ENCODE data around the gene NBDY.
"Not testable (repeated sequence)": the region's sequence is repeated elsewhere in the genome, so short reads cannot be mapped to it uniquely, and the experiment has no call there.

Gene NBDY

GRCh38 chrX:56764975-56765791, 36.1 kb downstream of the NBDY start:
- no peak for DNase-seq

DNA sequence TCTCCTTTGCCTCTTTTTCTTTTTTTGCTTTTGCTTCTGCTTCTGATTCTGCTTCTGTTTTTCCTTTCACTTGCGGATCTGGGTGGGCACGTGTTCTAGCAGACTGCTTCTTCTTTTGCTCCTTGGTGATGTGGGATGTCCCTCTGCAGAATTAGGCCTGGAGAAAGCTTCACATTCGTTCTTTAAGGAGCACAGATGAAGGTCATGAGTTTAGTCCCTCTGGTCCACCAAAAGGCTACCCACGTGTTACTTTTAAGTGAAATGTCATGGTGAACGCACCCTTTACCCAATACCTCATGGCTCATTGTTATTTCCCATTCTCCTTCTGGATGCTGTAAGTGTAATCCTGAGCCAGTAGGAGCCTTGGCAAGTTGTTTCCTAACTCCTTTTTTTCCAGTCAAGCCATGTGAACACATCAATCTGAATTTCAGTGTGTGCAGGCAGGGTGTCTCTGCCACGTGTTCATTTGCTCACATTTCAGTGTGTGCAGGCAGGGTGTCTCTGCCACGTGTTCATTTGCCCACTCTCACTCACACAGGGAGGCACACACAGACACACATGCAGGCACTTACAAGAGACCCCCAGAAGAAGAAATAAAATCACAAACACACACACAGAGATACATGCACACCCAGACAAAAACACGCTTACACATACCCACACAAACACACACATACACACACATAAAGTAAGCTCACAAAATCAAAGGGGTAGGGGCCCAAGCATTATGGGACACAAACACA, 36.9 kb downstream of the NBDY start:
- DNase-seq: no peak

DNA sequence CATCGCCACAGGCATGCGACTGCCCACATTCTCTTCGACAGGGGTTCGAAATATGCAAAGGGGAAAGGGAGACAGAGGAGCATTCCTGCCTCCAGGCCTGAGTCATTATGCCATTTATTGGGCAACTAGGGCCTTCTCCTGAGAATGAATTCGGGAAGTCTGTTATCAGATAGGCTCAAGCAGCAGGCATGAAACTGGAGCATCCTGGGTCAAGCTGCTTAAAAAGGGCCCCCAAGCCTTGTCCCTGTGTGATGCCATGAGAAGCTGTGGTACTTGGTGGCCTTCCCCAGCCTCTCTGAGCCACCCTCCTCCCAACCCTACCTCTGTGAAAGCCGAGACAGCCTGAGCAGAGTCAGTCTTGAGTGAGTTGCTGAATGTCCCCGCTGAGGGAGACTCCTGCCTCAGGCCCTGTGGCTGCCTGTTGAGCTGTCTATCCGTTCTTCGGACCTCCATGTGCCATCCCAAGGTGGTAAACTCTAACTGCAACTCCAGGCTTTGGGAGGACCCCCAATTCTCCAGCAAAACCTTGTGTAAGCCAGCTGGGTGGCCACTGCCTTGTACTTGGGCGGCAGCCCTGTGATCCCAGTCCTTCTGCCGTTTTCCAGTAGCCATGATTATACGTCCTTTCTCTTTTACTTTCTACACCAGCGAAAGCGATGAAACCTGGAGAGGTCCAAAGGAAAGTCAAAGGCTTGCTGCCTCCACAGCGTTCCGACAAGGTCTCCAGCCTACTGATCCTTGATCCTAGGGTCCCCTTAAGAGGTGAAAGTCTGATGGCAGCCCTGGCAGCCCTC, 37.7 kb downstream of the NBDY start:
- DNase-seq: no peak

DNA sequence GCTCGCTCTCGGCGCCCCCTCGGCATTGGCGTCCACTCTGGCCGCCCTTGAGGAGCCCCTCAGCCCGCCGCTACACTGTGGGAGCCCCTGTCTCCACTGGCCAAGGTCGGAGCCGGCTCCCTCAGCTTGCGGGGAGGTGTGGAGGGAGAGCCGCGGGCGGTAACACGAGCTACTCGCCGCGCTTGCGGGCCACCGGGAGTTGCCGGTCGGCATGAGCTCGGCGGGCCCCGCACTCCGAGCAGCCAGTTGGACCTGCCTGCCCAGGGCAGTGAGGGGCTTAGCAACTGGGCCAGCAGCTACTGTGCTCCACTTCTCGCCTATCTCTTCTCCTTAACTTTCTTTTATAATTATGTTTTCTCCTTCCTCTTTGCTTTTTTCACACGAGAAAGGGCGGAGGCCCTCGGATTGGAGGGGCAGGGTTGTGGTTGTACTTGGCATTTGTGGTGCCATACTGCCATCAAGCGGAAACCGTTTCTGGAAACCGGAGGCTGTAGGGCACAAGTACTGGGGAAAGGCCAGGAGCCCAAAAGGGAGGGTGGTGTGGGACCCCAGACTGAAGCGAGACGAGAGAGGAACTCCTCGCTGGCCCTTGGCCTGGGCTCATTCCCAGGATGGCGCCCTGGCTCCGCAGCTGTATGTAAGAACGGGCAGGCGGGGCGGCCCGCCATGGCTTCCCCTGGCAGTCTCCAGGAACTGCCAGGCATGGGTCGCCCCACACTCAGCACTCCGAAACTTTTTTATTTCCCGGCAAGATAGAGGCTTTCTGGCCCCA, 38.5 kb downstream of the NBDY start:
- DNase-seq: not testable (repeated sequence)

DNA sequence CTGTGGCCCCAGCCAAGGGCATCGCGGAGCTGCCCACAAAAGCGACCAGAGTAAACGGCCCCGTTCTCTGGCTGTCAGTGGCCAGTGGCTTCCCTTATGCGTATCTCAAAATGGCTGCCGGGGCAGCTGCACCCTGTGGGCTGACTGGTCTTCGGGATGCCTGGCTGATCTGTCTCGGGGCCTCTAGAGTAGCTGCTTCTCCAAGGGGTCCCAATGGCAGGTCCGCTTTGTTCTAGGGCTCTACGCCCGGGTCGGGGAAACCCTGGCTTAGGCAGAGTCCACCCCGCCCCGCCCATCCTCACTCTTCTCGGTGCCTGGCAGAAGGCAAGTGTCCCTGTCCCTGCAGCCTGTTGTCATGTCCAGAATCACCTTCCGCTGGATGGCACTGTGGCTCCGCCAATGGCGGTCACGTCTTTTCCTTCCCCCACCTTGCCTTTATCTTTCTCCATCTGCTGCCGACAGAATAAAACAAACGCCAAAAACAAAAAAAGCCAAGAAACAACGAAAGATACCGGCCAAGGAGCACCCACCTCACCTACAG, 39.1 kb downstream of the NBDY start:
- DNase-seq: not testable (repeated sequence)

DNA sequence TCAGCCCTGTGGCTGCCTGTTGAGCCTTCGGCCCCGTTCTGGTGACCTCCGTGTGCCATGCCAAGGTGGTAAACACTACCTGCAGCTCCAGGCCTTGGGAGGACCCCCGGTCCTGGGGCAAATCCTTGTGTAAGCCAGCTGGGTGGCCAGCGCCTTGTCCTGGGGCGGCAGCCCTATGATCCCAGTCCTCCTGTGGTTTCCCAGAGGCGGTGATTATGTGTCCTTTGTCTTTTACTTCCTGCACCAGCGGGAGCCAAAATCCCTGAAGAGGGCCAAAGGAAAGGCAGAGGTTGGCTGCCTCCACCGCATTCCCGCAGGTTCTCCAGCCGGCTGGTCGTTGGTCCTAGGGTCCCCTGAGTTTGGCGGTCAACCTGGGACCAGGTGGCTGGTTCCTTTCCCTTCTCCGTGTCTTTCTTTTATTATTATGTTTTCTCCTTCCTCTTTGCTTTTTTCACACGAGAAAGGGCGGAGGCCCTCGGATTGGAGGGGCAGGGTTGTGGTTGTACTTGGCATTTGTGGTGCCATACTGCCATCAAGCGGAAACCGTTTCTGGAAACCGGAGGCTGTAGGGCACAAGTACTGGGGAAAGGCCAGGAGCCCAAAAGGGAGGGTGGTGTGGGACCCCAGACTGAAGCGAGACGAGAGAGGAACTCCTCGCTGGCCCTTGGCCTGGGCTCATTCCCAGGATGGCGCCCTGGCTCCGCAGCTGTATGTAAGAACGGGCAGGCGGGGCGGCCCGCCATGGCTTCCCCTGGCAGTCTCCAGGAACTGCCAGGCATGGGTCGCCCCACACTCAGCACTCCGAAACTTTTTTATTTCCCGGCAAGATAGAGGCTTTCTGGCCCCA, 43.9 kb downstream of the NBDY start:
- DNase-seq: not testable (repeated sequence)

- DNase-seq: not testable (repeated sequence)
Measured at GRCh38 chrX:56773522-56774060, 44.5 kb downstream of the NBDY start.

DNA sequence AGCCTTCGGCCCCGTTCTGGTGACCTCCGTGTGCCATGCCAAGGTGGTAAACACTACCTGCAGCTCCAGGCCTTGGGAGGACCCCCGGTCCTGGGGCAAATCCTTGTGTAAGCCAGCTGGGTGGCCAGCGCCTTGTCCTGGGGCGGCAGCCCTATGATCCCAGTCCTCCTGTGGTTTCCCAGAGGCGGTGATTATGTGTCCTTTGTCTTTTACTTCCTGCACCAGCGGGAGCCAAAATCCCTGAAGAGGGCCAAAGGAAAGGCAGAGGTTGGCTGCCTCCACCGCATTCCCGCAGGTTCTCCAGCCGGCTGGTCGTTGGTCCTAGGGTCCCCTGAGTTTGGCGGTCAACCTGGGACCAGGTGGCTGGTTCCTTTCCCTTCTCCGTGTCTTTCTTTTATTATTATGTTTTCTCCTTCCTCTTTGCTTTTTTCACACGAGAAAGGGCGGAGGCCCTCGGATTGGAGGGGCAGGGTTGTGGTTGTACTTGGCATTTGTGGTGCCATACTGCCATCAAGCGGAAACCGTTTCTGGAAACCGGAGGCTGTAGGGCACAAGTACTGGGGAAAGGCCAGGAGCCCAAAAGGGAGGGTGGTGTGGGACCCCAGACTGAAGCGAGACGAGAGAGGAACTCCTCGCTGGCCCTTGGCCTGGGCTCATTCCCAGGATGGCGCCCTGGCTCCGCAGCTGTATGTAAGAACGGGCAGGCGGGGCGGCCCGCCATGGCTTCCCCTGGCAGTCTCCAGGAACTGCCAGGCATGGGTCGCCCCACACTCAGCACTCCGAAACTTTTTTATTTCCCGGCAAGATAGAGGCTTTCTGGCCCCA, 49.3 kb downstream of the NBDY start:
- not testable (repeated sequence) for DNase-seq

GRCh38 chrX:56778924-56779468, 50.0 kb downstream of the NBDY start:
- not testable (repeated sequence) for DNase-seq

- DNase-seq: not testable (repeated sequence)
Measured at GRCh38 chrX:56780681-56781649, 51.9 kb downstream of the NBDY start.

GRCh38 chrX:56782352-56782751, 53.3 kb downstream of the NBDY start:
- no peak for DNase-seq

DNA sequence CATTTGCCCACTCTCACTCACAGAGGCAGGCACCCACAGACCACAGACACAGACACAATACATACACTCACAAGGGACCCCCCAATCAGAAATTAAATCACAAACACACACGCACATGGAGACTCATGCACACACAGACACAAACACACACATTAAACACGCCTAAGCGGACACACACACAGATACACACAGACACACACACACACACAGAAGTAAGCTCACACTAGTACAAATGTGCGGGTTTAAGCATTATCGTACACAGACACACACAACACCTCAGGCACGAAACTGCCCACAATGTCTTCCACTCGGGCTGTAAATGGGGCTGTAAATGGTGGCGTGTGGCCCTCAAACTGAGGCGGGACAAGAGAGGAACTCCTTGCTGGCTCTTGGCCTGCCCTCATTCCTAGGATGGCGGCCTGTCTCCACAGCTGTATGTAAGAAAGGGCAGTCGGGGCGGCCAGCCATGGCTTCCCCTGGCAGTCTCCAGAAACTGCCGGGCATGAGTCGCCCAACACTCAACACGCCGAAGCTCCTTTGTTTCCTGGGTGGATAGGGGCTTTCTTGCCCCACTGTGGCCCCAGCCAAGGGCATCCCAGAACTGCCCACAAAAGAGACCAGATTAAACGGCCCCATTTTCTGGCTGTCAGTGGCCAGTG, 53.9 kb downstream of the NBDY start:
- DNase-seq: no peak

GRCh38 chrX:56783450-56783831, 54.4 kb downstream of the NBDY start:
- no peak for DNase-seq

DNA sequence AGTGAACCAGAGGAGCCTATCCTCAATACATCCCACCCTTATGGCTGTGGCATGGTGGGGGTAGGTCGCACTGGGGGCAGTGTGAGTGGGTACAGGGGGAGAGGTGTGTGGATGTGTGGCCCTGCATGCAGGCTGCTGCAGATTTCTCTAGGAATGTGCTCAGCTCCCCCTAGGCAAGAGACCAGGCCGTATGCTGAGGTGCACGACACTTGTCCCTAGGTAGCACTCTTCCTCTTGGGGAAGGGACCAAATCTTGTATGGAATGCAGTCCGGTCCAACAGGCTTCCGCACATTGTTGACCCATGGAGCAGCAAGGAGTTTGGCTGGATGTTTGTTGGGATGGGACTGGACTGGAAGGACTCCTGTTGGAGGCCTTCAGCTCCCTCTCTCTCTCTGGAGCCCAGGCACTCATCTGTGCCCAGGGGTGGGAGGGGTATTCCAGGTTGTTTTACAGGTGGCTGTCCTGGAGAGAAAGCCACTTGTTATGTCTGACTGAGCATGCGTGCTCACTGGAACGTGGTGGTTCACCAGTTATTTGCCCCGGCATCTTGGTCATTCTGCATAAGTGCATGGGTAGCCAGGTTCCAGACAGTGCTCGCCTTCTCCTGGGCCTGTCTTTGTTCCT, 55.1 kb downstream of the NBDY start:
- DNase-seq: no peak

DNA sequence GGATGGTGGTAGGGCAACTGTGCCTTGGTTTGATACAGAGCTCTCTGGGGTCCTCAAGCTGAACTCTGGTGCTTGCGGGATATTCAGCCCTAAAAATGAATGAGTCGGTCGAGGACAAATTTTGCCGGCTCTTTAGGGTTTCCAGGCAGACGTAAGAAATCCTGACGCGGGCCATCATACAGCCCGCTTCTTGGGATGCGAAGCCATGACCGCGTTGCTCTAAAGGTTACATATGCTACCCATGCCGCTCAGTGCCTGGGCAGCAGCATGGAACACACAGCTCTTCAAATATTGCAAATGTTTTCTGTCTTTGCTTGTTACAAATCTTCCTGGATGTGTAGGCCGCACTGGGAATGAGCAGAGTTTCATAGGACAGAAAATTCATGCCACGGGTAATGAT, 55.6 kb downstream of the NBDY start:
- no peak for DNase-seq

- no peak for DNase-seq
Measured at GRCh38 chrX:56785442-56785841, 56.4 kb downstream of the NBDY start.

Measured in stimulated activated CD4-positive, alpha-beta T cell treated with anti-CD3 and anti-CD28 coated beads, Interleukin-4, amount 100 ng/mL, for 1 hour (primary cell).